GM21529 (cell line): ENCODE results near the gene ZC3H18.

Experiments used
- ATAC-seq: cut with Tn5 transposase; IDR thresholded peaks from one replicate; pipeline ENCODE4 v1.9.1; 2021; ENCODE audit not compliant: unreplicated experiment

Gene ZC3H18

DNA sequence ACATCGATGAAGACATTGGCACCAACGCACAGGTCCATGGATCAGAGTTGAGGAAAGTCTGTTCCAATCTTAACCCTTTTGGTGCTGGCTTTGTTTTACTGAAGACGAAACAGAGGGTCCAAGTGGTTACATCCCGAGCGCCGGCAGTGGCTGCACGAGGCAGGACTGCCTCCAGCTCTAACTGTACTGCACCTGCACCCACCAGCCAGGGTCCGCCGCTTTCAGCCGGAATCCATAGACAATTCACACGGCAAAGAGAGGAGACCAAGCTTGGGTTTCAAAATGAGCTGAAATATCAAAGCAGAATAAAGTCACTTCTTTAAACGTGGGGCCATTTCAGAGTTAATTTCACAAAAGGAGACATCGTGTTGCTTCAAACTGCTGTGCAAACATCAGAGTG is 21.2 kb upstream of the ZC3H18 start:
- no peak for ATAC-seq

DNA sequence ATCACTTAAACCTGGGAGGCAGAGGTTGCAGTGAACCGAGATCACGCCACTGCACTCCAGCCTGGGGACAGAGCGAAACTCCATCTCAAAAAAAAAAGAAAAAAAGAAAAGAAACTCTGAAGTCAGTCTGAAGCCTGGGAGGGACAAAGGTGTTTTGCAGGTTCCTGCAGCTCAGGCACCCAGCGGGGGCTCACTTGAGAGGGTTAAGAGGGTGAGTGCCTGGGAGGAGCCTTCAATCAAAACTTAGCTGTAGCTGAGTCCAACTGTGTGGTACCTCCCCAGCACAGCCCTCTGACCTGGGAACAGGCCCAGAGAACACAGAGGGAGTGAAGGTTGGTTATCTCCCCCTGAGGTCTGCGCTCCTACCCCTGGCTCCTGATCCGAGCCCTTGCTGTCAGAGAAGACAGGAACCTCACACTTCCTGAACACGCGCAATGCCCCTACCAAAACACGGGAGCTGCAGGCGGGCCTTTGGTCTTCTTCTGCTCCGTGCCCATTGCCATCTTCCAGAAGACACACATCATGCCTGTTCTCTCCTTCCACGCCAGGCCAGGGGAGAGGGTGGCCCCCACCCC is 20.4 kb upstream of the ZC3H18 start:
- no peak for ATAC-seq

DNA sequence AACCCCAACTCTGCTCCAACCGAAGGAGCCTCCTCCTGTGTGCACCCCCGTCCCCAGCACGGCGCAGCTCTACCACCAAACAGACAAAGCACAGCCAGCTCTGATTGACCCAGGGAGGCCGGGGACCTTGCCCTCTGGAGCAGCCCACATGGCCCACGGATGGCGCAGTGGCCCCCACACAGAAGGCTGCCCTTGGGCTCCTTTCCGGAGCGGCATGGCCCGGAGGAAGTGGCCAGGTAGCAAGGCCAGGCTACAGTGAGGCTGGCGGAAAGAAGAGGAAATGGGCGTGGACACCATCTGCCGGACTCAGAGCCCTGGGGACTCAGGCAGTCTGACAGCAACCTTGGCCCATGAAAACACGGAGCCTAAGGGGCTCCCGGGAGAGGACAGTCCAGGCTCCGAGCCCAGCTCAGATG is 19.9 kb upstream of the ZC3H18 start:
- no peak for ATAC-seq

DNA sequence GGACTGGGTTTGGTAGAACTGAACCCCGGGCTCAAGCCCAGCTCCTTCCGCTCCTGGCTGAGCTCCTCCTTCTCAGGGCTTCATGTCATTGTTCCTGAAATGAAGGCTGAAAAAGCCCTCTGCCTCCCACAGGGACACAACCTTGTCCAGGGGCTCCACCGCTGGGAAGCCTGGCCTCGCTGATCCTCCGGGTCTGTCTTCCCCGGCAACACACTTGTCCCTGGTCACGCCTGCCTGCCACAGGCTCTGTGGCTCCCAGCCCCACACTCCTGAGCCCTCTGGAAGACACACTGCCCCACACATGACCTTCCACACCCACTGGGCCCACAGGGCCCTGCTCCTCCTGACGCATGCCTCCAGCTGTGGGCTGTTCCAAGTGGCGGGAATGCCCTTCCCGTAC is 18.0 kb upstream of the ZC3H18 start:
- no peak for ATAC-seq

DNA sequence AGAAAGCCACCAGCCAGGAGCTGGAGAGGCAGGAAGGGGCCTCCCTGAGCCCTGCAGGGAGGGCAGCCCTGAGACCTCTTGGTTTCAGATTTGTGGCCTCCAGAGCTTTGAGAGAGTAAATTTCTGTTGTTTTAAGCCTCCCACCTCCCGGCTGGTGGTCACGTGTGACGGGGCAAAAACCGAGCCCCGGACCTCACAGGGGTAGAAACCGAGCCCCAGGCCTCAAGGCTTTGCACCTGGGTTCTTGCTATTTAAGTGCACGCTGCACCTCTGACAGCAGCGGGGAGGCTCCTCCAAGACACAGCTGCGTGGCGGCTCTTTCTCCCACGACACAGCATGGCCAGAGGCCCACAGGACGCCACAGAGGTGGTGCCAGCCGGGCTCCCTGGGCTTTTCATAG is 17.4 kb upstream of the ZC3H18 start:
- peak; percentile 51 for ATAC-seq

DNA sequence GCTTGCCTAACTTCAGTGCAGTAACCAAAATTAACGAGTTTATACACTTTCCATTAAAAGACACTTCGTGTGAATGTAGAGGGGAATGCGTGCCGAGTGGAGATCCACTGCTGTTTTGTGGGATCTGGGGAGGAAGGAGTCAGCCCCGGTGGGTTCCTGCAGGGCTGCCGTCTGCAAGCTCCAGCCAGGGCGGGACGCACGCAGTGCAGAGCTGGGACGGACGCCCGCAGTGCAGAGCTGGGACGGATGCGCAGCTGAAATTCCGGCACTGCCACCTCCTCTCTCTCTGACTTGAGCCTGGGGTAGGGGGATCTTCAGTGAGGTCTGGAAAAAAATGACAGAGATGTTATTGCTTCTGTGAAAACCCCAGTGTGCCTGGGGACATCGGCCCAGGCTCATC is 16.5 kb upstream of the ZC3H18 start:
- ATAC-seq = no peak

DNA sequence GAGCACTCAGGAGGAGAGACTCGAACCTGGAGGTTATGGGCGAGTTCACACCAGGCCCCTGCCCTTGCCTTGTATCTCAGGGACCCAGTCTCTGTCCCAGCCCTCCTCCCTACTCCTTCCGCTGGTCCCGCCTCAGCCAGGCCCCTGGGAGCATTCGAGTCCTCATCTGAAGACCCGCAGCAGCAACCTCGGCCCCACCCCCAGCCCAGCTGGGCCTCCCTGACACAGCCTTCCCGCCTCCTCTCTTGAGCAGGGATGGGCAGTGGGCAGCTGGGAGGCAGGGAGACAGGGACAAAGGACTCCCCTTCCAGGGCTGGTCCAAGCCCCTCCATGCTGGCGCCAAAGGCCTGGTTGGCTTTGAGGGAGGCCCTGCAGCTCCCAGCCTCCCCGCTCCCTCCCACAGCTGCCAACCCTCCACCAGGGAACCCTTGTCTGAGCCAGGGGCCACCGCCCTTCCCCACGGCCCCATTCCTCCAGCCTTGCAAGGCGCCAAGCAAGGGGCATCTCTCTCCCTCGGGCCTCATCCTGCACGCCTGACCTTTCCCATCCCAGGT is 15.4 kb upstream of the ZC3H18 start:
- ATAC-seq = no peak

DNA sequence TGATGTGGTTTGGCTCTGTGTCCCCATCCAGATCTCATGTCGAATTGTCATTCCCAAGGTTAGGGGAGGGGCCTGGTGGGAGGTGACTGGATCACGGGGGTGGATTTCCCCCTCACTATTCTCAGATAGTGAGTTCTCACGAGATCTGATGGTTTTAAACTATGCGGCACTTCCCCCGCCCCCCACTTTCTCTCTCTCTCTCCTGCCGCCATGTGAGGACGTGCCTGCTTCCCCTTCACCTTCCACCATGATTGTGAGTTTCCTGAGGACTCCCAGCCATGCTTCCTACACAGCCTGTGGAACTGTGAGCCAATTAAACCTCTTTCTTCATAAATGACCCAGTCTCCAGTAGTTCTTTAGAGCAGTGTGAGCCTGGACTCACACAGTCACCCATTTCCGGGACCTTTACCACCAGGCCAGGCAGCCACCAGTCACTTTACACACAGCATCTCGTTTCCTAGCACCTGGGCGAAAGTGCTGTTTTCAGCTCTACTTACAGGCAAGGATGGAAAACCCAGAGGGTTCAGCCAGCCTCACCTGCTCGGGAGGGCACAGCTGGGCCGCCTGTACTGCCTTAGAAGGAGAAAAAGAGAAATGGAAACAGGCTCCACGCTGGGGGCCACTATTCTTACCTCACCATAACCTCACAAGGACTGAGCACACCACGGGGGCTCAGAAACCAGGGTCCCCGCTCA is 13.8 kb upstream of the ZC3H18 start:
- ATAC-seq = no peak

DNA sequence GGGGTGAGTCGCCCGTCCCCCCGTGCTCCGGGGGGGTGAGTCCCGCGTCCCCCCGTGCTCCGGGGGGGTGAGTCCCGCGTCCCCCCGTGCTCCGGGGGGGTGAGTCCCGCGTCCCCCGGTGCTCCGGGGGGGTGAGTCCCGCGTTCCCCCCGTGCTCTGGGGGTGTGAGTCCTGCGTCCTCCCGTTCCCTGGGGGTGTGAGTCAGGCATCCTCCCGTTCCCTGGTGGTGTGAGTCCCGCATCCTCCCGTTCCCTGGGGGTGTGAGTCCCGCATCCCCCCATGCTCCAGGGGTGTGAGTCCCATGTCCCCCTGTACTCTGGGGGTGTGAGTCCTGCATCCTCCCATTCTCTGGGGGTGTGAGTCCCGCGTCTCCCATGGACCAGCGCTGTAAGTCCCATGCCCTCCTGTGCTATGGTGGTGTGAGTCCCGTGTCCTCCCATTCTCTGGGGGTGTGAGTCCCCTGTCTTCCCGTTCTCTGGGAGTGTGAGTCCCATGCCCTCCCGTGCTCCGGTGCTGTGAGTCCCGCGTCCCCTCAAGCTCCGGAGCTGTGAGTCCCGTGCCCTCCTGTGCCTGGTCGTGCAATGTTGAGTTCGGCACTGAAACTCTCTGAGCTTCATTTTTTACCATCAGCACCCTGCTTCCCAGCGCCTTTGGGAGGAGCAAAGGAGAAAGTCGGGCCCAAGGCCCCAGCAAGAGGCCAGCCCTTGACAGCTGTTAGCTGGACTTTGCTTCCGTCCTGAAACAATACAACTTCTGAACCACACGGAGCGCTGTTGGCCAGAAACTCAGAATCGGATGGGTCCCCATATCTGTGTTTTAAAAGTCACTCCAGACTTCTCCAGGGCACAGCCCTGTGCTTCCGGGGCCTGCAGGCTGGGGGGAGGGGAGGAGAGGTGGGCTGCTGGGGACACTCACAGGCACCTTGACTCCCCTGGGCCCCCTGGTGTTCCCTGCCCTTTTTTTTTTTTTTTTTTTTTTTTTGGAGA is 11.5 kb upstream of the ZC3H18 start:
- ATAC-seq = no peak

DNA sequence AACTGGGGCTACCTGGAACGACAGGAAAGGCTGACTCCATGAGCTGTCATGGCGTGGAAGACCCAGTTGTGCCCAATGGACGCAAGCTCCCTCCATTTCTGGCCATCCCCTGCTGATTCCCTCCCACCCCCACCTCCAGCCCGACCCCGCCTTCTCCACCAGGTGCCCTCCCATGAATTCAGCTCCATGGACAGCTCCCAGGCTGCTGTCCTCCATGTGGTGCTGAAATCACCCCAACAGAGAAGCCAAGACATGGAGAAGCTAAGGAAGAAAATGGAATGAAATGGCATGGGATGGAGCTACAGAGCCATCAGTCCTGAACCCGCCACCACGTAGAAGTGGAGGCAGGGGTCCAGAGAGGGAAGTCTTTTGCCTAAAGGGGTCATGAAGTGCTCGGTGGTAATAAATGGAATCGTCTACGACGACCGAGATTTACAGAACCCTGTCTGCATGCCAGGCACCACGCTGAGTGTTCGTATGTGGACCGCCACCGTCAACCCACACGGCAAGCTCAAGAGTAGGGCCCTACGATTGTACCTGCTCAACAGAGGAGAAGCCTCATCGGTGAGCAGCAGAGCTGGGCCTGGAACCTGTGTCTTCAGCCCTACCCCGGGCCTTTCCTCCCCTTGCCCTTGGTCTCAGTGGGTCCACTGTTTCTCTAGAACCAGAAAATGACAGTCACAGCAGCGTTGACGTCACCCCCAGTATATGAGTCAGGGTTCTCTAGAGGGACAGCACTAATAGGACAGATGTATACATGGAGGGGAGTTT is 9.3 kb upstream of the ZC3H18 start:
- no peak for ATAC-seq

DNA sequence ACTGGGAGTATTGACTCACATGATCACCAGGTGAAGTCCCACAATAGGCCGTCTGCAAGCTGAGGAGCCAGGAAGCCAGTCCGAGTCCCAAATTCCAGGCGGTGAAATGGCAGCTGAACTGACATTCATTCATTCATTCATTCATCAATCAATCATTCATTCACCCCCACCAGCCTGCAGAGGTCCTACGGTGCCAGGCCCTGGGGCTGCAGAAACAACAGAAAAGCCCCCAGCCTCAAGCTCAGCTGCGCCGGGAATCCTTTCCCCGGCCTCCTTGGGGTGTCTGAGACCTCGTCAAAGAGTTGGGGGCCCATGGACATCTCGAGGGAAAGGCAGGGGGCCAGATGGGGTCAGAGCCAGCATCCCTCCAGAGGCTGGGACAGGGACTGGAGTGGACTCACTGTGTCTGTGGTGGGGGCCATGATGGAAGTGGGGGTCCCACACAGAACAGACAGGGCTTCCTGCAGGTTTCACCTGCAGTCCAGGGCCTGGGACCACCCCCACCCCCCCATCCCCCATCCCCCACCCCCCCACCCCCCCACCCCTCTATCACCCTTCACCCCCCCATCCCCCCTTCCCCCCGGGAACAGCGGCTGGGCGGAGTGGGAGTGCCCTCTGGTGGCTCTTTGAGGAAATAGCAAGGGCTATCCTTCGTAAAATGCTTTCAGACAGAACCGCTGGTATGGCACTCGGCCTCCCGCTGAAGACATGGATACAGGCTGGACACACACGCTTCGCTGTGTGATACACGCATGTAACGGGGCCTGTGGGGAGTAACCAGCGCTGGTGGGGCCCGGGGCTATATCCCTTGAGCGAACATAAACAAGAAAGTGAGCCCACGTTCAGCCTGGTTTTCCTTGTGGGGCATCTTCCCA is 8.5 kb upstream of the ZC3H18 start:
- no peak for ATAC-seq

DNA sequence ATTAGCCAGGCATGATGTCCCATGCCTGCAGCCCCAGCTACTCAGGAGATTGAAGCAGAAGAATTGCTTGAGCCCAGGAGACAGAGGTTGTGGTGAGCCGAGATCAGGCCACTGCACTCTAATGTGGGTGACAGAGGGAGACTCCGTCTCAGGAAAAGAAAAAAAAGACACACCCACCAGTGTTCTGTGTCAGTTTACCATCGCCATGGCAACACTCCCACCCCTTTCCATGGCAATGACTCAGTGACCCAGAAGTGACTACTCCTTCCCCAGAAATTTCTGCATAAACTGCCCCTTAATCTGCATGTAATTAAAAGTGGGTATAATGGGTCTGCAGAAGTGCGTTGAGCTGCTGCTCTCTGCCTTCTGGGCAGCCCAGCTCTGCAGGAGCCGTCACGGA is 4.0 kb upstream of the ZC3H18 start:
- ATAC-seq = no peak

DNA sequence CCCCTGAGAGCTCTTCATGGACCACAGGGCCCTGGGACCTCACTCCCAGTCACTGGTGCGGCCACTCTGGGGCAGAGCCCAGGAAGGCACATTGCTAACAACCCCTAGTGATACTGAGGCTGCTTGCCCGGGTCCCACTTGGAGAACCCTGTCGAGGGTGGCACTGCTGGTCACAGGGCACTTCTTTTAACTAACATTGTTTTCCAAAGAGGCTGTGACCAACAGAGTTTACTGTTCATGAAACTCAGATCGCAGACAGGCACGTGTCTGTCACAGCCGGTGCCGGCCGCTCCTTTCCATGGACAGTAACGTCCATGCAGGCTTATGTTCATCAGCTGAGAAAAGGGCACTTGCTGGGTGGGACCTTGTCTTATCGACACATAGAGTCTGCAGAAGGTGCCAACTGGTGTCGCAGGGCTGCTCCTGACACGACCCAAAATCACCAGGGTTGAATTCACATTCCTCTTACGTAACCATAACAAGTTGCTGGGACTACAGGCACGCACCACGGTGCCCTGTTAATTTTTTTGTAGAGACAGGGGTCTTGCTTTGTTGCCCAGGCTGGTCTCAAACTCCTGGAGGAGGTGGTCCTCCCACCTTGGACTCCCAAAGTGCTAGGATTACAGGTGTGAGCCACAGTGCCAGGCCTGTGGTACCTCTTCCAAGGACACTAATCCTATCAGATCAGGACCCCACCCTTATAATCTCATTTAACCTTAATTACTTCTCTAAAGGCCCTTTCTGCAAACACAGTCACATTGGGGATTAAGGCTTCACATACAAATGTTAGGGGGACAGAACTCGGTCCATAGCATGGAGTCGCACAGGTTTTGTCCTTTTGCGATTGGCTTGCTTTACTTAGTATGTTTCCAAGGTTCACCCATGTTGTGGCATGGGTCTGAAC is 1.2 kb upstream of the ZC3H18 start:
- ATAC-seq = no peak

DNA sequence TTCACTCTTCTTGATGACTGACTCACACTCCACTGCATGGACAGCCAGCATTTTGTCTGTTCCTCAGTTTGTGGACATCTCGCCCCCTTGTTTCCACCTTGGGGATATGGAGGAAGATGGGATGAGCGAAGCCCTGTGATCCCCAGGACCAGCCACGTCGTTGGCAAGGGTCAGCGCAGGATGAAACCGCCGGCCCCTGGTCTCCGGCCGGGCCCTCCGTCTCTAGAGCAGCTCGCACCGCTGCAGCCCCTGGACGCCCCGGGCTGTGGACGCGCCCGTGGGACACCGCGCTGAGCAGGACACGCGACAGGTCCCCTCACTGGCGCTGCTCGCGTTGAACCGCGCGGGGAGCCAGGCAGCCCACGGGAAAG is 604 bp upstream of the ZC3H18 start:
- ATAC-seq = peak; percentile 21

DNA sequence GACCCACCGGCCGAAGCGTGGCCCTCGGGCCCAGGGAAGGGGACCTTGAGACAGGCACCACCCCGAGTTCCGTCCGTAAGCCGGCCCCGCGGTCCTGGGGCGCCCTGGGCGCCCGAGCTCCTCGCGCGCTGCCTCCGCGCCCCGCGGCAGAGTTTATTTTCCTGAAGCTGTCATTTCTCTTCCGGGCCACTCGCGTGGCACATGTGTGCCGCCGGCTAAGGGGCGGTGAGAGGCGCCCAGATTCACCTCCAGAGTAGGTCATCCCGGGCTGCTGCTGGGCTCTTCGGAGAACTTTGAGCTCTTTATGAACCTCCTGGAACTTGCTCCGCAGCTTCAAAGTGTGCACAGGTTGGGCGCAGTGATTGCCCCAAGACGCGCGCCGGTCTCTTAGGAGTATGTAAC is 489 bp downstream of the ZC3H18 start:
- no peak for ATAC-seq

DNA sequence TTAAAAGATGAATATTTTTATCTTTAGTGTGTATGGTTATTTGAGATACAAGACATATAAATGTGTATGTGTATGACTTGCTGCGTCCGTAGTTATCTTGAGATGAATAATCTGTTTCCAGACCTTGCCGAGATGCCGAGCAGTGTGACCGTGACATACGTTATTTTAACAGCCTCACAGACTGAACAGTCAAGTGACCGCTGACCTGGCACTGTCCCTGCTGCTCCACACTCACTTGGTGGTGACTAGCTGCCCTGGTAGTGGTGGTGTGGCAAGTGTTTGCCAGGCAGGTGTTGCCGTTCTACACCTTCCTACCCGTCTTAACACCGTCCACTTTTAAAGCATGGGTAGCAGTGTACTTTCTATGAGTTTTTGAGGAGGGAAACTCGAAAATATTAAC is 5.0 kb downstream of the ZC3H18 start:
- ATAC-seq = no peak

DNA sequence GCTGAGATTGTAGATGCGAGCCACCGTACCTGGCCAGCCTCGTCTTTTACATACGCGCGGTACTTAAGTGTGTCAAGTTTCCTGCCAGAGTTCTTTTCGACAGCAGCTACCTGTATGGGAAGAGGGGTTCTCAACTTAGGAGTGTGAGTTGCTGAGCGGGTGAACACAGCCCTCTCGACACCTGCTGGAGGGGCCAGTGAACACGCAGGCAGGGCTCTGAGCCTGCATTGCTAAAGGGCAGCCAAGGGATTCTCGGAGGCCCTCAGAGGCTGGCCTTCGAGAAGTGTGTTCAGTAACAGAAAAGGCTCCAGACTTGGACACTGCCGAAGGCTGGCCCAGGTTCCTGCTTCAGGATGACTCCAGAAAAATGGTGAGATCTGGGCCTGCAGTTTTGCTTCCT is 6.1 kb downstream of the ZC3H18 start:
- no peak for ATAC-seq

DNA sequence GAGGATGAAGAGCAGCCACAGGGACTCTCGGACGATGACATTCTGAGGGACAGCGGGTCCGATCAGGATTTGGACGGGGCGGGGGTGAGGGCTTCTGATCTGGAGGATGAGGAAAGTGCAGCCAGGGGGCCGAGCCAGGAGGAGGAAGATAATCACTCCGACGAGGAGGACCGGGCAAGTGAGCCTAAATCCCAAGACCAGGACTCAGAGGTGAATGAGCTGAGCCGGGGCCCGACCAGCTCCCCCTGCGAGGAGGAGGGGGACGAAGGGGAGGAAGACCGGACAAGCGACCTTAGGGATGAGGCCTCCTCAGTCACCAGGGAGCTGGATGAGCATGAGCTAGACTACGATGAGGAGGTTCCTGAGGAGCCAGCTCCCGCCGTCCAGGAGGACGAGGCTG is 7.0 kb downstream of the ZC3H18 start:
- no peak for ATAC-seq
